DLD1 (cell line): ENCODE measurements around the gene EXD3.
"Not testable (repeated sequence)": the region's sequence is repeated elsewhere in the genome, so short reads cannot be mapped to it uniquely, and the experiment has no call there.

Experiments
- in situ Hi-C: cut with HindIII; loops from 2 replicates; pipeline ENCODE4 v1.10.0; 2017; ENCODE audit warnings: low sequenced_read_pairs

Gene EXD3, protein sequence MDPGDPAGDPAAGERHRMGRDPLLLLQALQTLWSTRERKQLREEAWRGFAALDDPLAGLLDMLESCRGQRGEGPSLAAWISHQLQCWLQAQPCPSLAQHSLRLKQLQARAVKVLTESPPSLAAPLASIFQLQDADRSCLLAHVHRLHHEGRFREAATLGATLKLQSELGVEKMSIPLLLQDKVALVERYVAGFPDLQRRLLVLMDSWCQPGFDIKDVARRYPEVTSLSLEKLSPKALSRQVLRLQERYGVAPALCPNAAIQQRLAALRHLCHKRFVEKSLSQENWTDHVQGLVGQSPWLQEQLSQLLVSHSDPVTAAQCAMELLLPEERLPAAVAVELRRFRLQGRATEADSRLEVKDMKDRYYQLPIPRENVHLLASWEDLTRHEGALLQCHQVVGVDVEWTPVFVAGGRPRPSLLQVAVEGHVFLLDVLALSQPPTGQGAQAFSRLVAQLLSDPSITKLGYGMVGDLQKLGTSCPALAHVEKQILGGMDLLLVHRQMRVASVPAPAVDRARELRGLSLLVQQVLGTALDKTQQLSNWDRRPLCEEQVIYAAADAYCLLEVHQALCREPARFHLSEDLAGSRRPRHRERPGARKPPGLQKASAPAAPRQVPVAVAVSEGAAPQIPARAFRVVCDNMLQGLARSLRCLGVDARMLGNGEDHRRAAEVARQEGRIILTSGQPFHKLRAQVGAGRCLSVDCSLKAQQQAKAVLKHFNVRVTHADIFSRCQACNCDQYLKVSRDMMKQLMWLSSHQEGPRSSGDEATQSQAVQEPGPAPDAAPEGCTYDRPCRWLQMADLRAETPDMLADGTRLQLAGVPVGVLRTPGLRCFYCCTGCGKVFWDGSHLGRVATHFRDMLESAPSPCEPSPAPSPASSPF

DNA sequence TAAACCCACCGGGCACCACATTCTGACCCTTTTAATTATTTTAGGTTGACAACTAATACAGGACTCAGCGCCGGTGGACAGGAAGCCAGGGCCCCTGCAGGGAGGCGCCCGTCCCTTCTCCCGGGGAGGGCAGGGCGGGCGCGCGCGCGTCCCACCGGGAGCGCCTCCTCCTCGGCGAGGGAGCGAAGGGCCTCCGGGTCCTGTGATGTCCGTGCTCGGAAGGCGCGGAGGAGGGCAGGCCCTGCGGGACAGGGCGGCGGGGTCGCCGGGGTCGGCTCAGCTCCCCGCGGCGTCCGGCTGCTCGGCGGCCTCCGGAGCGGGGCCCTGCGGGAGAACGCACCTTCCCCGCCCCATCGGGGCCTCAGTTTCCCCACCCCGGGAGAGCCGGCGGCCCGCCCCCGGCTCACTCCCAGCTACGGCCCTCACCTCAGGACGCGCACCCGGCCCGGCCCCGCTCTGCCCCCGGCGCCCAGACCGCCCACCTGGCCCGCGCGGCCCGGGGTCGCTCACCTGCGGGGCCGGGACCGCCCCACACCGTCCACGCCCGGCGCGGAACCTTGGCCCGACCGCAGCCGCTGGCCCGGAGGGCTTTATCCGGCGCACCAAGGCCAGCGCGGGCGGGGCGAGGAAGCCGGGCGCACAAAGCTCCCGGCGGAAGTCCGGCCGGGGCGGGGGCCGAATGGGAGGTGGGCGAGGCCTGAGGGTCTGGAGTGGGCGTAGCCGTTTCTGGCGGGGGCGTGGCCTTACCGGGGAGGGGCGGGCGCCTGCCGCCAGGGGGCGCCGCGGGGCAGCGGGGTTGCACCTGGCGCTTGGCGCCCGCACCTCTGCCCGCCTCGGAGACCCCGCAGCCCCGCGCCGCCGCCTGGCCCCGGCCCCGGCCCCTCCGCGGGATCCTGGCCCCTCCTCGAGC lies at the start of gene EXD3, which contains the start of gene NOXA1:
Gene EXD3, minus strand, starts transcription at position 559 of the 910 bp plus-strand sequence. CDS start 27,805 bp downstream, outside the sequence.
Gene NOXA1, plus strand, starts transcription at position 790 of the 910 bp plus-strand sequence. CDS start 137 bp downstream, outside the sequence.
- in situ Hi-C loops, result no loop called here

DNA sequence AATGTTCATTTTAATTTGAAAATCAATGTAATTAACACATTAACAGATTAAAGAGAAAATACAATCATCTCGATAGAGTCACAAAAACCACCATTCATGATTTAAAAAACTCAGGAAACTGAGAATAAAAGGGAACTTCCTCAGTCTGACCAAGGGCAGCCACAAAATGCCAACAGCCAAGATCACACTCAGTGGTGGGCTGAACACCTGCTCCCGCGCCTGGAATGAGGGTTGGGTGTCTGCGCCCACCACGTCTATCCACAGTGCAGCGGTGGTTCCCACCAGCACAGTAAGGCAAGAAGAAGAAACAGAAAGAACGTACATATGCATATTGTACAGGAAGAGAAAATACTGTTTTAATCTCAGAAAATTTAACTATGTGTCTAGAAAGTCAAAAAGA lies 47.8 kb upstream of the EXD3 start:
- in situ Hi-C loops, result no loop called here

DNA sequence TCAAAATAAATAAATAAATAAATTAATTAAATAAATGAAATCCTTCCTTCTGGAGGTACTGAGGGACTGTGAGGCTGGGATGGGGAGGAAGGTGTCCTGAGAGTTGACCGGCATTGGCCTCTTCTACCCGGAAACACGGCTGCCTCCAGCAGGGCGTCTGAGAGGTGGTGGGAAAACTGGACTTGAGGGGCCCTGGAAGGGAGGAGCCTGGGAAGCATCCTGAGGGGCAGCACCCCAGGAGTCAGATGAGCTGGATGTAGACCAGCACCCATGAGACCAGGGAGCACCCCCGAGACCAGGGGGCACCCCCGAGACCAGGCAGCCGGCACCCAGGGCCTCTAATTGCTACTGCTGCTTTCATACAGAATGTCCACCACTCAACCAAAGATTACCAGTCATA lies 44.9 kb upstream of the EXD3 start:
- in situ Hi-C loops, result no loop called here

DNA sequence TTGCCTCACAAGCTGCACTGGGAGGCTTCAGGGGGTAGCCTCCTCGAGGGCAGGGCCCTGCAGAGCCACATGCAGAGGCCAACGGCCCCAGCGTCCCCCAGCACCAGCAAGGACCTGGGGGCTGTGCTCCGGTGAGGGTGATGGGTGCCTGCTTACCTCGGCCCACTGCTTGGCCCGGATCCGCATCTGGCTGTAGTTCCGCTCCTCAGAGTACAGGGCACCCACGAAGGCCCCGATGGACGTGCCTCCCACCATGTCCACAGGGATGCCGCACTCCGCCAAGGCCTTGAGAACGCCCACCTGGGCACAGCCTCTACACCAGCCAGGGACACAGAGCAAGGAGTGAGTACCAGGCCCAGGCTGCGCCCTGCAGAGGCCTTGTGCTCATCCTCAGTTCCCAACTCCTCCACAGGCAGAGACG lies 44.2 kb upstream of the EXD3 start:
- in situ Hi-C loops, result no loop called here

DNA sequence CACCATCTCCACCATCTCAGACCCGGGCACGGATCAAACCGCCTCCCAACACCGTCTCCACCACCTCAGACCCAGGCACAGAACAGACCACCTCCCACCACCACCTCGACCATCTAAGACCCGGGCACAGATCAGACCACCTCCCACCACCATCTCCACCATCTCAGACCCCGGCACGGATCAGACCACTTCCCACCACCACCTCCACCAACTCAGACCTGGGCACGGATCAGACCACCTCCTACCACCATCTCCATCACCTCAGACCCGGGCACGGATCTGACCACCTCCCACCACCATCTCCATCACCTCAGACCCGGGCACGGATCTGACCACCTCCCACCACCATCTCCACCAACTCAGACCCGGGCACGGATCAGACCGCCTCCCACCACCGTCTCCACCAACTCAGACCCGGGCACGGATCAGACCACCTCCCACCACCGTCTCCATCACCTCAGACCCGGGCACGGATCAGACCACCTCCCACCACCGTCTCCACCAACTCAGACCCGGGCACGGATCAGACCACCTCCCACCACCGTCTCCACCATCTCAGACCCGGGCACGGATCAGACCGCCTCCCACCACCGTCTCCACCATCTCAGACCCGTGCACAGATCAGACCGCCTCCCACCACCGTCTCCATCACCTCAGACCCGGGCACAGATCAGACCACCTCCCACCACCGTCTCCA lies 43.6 kb upstream of the EXD3 start:
- in situ Hi-C loops, result not testable (repeated sequence)

DNA sequence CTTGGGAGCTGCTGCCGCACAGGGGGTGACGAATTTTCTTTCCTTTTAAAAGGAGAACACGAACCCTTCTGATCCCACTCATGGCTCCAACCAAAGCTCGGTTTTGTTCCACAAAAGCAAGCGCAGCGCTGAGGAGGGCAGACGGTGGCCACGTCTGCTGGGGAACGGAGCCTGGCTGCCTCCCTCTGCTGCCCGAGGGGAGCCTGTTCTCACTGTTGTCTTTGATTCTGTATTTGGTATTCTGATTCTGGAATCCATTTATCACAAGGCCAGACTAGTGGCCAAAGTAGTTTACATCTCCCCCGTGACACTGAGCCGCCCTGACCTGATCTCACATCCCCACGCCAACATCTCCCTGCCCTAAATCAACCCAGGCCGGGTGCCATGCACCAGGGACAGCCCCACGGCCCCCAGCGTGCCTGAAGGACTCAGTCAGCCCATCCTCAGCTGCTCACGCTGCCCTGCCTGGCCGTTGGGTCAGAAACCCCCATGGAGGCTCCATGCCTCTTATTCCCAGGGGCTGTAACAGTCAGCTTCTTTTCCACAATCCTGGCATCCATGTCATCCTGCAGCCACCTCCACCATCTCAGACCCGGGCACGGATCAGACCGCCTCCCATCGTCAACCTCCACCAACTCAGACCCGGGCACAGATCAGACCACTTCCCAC lies 42.9 kb upstream of the EXD3 start:
- in situ Hi-C loops, result no loop called here

DNA sequence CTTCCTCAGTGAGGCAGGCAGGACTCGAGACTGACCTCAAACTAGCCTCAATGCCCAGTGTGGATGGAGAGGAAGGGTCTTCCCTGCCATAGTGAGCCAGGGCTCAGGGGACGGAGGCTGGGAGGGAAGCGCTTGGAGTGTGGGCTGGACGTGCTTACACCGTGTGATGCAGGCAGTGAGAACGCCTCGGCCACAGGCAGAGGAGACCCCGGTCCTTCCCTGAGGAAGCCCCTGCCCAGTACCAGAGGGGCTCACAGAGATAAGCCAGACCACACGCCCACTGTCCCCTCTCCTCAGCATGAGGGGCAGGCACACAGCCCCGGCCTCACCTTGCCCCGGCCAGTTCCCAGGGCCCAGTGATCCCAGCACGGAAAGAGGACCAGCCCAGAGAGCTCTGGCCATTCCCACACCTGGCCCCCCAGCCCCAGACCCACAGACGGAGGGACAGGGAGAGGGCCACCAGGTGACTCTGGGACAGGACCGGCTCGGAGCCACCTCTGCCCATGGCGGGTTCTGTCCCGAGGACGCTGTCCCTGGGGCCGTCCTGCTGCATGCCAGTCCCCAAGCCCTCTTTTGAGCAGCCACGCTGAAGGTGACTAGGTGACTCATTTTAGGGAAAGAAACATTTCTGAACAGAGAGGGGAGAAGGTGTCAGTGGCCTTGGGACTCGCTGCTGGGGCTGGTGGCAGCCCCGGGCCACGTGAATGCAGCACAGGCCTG lies 42.2 kb upstream of the EXD3 start:
- in situ Hi-C loops, result no loop called here

DNA sequence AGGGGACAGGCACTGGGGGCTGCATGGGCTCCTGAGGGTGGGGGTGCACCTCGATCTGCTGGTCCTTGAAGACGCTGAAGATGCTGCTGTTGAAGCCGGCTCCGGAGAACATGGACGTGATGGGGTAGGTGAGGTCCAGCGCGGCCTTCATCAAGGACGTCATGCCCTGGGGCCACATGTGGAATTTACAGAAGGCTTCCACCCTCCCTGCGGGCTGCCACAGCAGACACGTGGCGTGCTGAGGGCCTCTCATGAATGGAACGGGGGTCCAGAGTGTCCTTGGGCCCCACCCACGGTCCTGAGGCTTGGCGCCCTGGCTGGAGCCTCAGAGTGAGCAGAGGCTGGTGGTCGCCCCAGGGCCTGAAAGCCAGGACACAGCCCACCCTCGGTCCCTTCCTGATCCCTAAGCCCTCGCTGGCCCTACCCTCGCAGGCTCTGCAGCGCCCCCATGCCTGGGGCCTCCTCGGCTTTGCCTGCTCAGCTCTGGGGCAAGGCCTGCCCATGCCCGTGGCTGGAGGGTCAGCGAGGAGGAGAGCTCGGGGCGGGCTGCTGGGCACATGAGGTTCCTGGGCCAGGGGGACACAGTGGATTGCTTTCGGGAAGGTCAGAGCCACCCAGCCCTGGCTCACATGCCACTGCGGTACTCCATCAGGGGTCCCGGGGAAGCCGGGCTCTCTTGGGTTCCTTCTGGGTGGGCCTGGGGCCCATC lies 41.5 kb upstream of the EXD3 start:
- in situ Hi-C loops, result no loop called here

DNA sequence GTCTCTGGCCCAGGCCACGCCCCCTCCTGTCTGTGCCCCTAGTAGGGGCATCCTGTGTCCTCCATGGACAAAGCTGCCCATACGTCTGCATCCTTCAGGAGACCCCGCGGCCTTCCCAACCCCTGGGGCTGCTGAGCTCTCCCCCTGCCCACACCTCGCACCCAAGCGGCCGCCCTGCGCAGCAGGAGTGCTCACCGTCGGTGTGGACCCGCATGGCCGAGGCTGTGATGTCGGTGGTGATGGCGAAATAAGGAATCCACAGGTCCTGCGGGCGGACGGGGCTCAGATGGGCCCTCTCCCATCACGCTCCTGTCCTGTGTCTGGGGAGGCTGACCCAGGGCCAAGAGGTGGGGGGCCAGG lies 40.9 kb upstream of the EXD3 start:
- in situ Hi-C loops, result no loop called here

DNA sequence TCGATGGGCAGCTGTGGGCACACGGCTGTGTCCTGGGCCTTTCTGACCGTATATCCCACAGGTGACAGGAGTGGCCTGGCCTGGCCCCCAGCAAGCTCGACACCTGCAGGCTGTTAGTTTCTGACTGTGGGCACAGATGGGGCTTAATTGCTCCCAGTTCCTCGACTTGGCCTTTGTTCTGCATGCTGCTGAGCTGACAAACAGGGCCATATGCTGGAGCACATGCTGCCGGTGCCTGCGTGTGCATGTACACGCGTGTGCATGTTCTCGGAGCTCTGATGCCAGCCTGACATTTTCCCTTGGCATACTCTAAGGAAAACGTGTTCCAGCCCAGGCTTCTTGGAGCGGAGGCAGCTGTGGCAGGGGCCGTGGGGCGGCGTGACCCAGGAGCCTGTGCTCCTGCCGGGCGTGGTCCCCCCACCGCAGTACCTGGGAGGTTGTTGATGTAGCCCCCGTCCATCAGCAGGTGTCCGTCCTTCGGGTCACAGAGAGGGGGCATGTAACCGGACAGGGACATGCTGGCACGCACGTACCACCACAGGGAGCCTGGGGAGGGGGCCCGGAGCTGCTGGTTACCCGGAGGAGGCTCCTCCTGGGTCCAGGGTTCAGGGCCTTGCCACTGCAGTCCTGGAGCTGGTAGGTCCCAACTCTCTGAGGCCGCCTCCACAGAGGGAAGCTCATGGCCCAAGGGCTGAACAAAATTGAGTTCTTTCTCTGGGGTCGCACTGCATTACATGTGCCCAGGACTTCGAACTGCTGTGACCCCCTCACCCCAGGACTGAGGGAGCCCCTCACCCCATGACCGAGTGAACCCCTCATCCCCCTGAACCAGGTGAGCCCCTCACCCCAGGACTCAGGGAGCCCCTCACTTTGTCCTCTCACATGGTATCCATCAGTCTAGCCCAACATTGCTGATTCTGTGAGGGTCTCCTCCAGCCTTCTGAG lies 40.3 kb upstream of the EXD3 start:
- in situ Hi-C loops, result no loop called here

DNA sequence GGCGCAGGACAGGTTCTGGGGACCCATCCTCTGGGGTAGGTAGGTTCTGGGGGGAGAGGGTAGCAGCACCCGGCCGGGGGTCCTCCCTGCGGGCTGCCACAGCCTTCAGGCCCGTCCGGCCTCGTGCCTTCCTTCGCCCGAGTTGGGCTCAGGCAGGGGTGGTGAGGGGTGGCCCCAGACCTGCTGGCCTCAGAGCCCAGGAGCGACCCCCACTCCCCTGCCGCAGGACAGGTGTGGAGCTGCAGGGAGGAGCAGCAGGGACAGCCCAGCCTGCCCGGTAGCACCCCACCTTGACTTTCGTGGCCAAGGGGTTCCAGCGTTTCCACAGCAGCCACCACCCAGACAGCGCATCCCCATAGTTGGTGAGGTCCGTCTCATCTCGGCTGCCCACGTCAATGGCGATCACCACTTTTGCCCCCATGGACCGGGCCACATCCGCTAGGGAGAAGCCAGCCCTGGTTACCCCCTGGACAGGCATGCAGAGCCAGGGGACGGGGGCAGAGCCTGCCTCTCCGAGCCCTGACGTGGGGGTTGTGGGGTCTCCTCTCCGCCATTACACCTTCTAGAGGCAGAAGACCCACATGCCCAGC lies 39.5 kb upstream of the EXD3 start:
- in situ Hi-C loops, result no loop called here

DNA sequence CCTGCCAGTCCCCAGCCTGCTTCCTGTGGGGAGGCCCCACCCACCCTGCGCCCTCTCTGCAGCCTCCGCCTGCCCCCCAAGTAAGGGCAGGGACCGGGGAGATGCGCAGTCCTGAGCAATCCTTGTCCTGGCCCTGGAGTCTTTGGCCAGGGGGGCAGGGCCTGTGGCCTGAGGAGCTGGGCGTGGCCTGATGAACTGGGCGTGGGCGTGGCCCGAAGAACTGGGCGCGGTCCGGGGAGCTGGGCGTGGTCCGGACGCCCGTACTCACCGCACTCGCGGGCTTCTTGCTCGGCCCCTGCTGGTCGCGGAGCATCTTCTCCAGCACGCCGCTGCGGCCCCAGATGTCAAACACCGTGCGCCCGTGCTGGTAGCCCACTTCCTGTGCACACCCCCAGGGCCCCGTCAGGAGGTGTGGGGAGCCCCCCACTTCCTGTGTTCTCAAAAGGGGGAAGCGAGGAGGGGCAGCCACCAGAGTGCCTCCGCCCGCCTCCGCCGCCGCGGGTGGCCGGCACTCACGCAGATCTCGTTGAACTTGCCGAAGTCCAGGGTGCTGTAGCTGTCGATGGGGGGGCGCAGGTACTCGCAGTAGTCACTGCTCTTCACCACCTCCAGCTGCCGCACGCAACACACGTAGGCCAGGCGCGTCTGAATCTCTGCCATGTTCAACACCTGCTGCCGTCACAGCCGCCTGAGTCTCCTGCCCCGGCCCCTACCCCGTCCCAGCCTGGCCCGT lies 38.9 kb upstream of the EXD3 start:
- in situ Hi-C loops, result no loop called here

DNA sequence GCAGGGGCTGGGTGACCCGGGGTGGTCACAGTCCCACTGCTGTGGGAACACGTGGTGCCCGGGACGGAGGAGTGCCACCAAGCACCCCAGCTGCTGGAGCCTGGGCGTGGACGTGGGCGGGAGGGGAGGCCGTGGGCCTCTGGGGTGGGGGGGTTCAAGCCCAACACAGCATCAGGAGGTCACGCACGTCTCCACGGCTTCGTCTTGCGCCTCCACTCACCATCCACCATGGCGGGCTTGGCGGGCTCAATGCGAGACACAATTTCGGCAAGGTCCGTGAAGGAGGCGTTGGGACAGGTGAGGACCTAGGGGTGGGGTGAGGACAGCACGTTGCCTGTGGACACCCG lies 38.3 kb upstream of the EXD3 start:
- in situ Hi-C loops, result no loop called here

DNA sequence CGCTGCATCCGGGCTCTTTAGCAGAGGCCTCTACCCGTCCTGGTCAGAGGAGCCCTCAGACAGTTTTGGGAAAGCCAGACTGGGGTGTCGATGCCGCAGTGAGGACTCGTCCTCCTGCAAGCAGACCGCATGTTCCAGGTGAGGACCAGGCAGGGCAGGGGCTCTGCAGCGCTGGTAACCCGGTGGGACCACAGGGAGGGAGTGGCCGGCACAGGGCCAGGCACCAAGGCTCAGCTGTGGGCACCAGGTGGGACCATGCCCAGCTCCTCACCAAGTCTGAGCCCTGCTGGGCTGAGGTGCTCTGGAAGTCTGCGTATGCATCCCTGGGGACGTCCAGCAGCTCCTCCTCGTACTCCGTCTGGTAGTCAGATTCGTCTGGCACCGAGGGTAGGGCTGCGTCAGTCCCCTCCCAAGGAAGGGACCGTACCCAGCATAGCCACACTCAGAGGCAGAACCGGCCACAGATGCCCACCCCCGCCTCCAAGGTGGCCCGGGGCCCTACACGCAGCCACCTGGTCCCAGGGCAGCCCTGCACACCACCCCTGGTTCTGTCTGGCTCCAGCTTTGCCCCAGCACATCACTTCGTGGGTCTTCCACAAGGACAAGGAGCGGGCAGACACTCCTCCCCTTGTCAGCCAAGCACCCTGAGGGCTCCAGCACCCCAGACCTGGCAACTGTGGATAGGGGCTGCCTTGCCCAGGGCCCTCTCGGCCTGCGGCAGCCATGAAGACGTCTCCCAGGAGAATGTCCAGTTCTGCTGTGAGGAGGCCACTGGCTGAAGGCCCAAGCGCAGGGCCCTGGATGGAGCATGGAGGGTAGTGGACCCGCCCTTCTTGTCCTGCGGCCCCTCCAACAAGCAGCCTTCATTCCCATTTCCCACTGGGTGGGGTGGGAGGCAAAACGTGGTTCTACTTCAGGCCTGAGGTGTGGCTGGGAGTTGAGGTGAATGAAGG lies 37.7 kb upstream of the EXD3 start:
- in situ Hi-C loops, result no loop called here

DNA sequence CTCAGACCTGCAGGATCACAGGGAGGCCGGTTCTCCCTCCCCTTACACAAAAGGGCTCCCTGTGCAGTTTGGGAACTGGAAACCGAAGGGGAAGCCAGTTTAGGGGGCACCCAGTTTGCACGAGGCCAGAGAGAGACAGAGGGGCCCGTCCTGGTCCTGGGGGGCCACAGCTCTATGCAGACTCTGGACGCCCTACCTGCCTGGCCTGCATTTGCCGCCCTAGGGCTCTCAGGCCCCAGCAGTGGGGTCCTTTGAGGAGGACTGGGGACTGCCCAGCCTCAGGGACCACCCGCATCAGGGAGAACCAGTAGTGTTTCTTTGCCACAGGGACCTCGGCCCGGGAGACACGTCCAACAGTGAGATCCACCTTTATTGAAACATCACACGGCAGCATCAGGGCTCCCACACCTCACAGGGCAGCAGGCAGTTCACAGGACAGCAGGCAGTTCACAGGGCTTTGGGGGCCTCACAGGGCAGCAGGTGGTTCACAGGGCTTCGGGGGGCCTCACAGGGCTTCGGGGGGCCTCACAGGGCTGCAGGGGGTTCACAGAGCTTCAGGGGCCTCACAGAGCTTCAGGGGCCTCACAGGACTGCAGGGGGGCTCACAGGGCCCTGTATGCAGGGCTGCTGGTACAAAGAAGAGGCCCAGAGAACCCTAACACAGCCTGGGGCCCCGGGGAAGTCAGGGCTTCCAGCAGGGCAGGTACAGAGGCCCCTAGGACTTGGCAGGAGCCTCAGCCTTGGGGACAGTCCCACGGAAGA lies 36.8 kb upstream of the EXD3 start:
- in situ Hi-C loops, result no loop called here
